Tibial artery (tissue), 4 donors: ENCODE results near the gene NAA50.

Source experiments
- DNase-seq, 2 donors: peaks; one replicate each; pipeline ENCODE4 v3.0.0-alpha.2; 2019
- H3K27ac ChIP-seq, 2 donors: fragments of 200-600 bp; sonication (generic) in 1 of 2; 1 replicate in 1 of 2; 2 replicates in 1 of 2; pipeline ENCODE4 v1.5.1; 2018 to 2019; ENCODE audit warnings: mild to moderate bottlenecking in 1 of 2
- H3K27me3 ChIP-seq, 2 donors: fragments of 200-600 bp; sonication (generic) in 1 of 2; one replicate each; pipeline versions ENCODE4 v1.5.1 to v1.6.0; 2016 to 2019
- H3K36me3 ChIP-seq, 3 donors: fragments of 200-600 bp; sonication (generic) in 2 of 3; one replicate each; pipeline ENCODE4 v1.5.1; 2016 to 2019; ENCODE audit warnings: mild to moderate bottlenecking in 2 of 3
- H3K4me1 ChIP-seq, 4 donors: fragments of 200-600 bp; sonication (generic) in 2 of 4; 1 replicate in 3 of 4; 2 replicates in 1 of 4; pipeline ENCODE4 v1.5.1; 2016 to 2019
- H3K4me3 ChIP-seq, 2 donors: fragments of 200-600 bp; sonication (generic) in 1 of 2; 1 replicate in 1 of 2; 2 replicates in 1 of 2; pipeline ENCODE4 v1.5.1; 2018 to 2019; ENCODE audit warnings: mild to moderate bottlenecking in 2 of 2
- H3K9me3 ChIP-seq, 3 donors: fragments of 200-600 bp; sonication (generic) in 1 of 3; one replicate each; pipeline ENCODE4 v1.5.1; 2016 to 2019
- intact Hi-C: fragments of 100-400 bp; cut with DNase I; formaldehyde crosslinking; loops from one replicate; pipeline ENCODE4 v1.15.0; 2023; ENCODE audit warnings: low total_unique reads
- TF ChIP-seq, protein P1 (sequence below), 2 experiments: fragments of 200-600 bp in 1 of 2; fragments of 450-650 bp in 1 of 2; IDR thresholded peaks; one replicate each; pipeline ENCODE4 v1.5.1; 2017 to 2019; ENCODE audit warnings: antibody characterized with exemption in 2 of 2, mild to moderate bottlenecking in 1 of 2, moderate library complexity in 1 of 2

The NAA50 gene

DNA sequence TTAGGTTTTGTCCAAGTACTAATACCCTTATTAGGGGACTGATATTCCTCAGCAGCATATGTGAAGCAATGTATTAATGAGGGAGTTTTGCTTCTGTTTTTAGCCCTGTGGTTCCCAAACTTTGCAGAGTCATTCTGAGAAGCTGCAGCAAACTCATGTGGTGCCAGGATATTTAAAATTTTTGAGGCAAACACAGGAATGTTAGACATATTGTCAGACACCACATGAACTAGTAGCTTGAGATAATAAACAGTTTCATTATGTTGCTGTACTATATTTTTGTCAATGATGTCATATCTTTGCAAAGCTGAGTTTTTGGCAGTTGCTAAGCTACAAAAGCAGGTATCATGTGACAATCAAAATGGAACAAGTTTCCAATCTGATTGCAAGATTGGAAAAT is 37.4 kb upstream of the NAA50 start:
- intact Hi-C loops, result no loop called here
- no peaks in the 10 kb centered on the region for H3K27me3 ChIP-seq
- H3K36me3 ChIP-seq, result peaks cover 16 to 20% (median 19%) of the 10 kb centered on the region in 3 donors
- H3K4me3 ChIP-seq, result no peak overlapping the region
- DNase-seq, result no peak
- no peaks in the 10 kb centered on the region for H3K9me3 ChIP-seq
- TF ChIP-seq, protein P1, sequence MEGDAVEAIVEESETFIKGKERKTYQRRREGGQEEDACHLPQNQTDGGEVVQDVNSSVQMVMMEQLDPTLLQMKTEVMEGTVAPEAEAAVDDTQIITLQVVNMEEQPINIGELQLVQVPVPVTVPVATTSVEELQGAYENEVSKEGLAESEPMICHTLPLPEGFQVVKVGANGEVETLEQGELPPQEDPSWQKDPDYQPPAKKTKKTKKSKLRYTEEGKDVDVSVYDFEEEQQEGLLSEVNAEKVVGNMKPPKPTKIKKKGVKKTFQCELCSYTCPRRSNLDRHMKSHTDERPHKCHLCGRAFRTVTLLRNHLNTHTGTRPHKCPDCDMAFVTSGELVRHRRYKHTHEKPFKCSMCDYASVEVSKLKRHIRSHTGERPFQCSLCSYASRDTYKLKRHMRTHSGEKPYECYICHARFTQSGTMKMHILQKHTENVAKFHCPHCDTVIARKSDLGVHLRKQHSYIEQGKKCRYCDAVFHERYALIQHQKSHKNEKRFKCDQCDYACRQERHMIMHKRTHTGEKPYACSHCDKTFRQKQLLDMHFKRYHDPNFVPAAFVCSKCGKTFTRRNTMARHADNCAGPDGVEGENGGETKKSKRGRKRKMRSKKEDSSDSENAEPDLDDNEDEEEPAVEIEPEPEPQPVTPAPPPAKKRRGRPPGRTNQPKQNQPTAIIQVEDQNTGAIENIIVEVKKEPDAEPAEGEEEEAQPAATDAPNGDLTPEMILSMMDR (IDR thresholded peaks at IDR 0.05), result no peak
- H3K4me1 ChIP-seq, result peaks cover 0 to 19% (median 7%) of the 10 kb centered on the region in 4 donors
- H3K27ac ChIP-seq, result peak overlapping the region; percentile 41 to 44

DNA sequence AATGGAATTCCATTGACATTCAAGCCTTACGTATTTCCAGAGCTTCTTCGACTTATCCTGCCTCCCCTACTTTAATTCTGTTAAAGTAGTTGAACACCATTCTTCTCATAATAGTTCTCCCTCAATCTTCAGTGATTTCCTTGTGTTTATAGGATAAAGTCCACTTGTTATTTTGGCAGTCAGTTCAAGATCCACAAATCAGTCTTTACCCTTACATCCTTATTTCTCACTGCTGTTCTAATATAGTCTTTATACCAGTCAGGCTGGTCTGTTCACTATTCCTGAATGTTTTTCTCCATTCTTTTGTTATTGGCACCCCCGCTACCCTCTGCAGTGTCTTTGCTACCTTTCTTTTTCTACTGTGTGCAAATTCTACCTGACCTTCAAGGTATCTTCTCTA is 30.5 kb upstream of the NAA50 start:
- Histone ChIP-seq H3K27ac (no peak overlapping the region), H3K36me3 (no peaks in the 10 kb centered on the region), H3K4me1 (no peaks in the 10 kb centered on the region), H3K27me3 (no peaks in the 10 kb centered on the region), H3K9me3 (no peaks in the 10 kb centered on the region), H3K4me3 (no peak overlapping the region)
- DNase-seq, result no peak
- intact Hi-C loops, result no loop called here
- TF ChIP-seq, protein P1 (IDR thresholded peaks at IDR 0.05), result no peak

DNA sequence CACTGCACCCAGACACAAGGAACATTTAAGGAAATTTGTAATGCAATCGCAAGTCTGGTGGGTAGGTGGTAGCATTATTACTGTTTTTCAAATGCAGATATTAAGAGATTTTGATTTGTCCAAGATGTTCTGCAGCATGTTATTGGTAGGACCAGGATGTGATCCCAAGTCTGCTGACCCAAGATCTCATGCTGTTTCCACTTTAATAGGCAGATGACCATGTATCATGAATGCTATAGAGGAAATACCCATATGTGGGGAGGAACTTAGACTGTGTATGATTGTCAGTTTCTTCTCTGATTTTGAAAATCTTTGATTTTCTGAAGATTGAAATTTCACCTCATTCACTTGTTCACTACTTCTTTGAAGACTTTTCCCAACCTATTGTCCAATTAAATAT is 29.5 kb upstream of the NAA50 start:
- H3K9me3 ChIP-seq, result no peaks in the 10 kb centered on the region
- TF ChIP-seq, protein P1 (IDR thresholded peaks at IDR 0.05), result no peak
- intact Hi-C loops, result no loop called here
- DNase-seq, result no peak
- H3K27me3 ChIP-seq, result no peaks in the 10 kb centered on the region
- H3K4me3 ChIP-seq, result no peak overlapping the region
- no peaks in the 10 kb centered on the region for H3K36me3 ChIP-seq
- H3K27ac ChIP-seq, result no peak overlapping the region
- H3K4me1 ChIP-seq, result no peaks in the 10 kb centered on the region

DNA sequence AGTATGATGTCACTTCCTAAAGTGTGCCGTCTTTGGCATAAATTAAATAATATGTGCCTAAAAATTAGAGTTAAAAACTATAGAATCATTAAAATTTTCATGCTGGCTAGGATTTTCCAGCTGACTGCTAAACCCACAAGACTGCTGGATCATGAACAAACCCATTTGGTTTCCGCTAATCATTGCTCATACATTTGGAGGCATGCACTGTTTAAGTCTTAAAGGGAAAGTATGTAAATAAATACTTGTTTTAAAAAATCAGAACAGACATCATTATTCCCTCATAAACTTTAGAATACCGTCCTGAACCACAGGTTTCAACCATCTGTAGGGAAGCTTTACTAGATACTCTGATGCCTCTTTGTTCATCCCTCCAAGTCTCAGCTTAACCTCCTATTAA is 27.3 kb upstream of the NAA50 start:
- no peaks in the 10 kb centered on the region for H3K27me3 ChIP-seq
- DNase-seq, result no peak
- TF ChIP-seq, protein P1 (IDR thresholded peaks at IDR 0.05), result no peak
- intact Hi-C loops, result no loop called here
- H3K4me1 ChIP-seq, result no peaks in the 10 kb centered on the region
- H3K9me3 ChIP-seq, result no peaks in the 10 kb centered on the region
- H3K36me3 ChIP-seq, result no peaks in the 10 kb centered on the region
- no peak overlapping the region for H3K4me3 ChIP-seq
- no peak overlapping the region for H3K27ac ChIP-seq

DNA sequence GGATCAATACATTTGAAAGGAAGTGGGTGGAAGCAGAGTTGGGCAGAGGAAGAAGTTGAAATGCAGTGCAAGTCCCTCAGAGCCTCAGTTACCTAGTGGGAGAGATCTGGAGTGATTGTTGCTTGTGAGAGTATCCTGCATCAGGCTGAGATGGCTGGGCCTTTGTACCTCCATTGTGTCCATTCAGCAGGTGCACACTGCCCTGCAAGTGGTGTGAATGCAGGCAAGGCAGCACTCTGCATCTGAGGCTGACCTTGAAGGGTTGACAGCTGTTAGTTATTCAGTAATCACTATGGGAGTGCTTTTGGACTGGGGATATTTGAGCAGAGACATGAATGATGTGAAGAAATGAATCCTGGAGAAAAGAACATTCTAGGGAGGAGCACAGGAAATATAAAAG is 25.9 kb upstream of the NAA50 start:
- Histone ChIP-seq H3K4me1 (peaks cover 0 to 3% (median 0%) of the 10 kb centered on the region in 4 donors), H3K27ac (no peak overlapping the region), H3K27me3 (no peaks in the 10 kb centered on the region), H3K9me3 (no peaks in the 10 kb centered on the region), H3K4me3 (no peak overlapping the region), H3K36me3 (no peaks in the 10 kb centered on the region)
- TF ChIP-seq, protein P1 (IDR thresholded peaks at IDR 0.05), result no peak
- DNase-seq, result no peak
- intact Hi-C loops, result no loop called here

DNA sequence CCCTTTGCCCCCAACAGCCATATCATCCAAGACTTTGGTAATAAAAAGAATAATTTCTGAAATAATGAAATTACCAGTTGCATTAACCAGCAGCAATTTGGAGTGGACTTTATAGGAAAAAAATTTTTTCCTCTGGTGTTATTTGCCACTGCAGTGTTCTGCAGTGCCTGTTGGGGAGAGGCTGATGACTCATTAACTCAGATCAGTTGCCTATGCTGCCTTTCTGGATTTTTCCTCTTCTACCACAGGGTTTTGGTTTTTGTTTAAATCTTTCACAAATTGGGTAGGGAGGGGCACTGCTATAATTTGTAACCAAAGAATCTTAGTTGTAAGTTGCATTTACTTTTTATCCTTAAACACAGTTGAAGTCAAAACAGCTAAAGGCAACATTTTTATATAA is 23.5 kb upstream of the NAA50 start:
- Histone ChIP-seq H3K4me3 (no peak overlapping the region), H3K27ac (no peak overlapping the region), H3K9me3 (no peaks in the 10 kb centered on the region), H3K27me3 (no peaks in the 10 kb centered on the region), H3K36me3 (no peaks in the 10 kb centered on the region), H3K4me1 (peaks cover 0 to 3% (median 0%) of the 10 kb centered on the region in 4 donors)
- DNase-seq, result no peak
- intact Hi-C loops, result no loop called here
- TF ChIP-seq, protein P1 (IDR thresholded peaks at IDR 0.05), result no peak
